H1 (cell line): ENCODE results near the gene AFF1. TPM values are rescaled to one million over a fixed set of nuclear protein-coding genes. Genes with fewer than 3 reads are reported as not detected.
A peak's percentile ranks its signal among the peaks of the same experiment; 100 is the strongest.
"Not testable (repeated sequence)": the region's sequence is repeated elsewhere in the genome, so short reads cannot be mapped to it uniquely, and the experiment has no call there.

Source experiments
- CTCF ChIA-PET: fragments of 300-600 bp; sonication (Branson Sonifier 250); formaldehyde crosslinking; loops from one replicate; lab custom pipeline; 2021; ENCODE audit not compliant: partially characterized antibody; lab: Charles Lee
- POLR2A ChIA-PET: fragments of 300-600 bp; sonication (Branson Sonifier 250); formaldehyde crosslinking; loops from one replicate; lab custom pipeline; 2021; ENCODE audit warnings: inconsistent platforms; ENCODE audit not compliant: partially characterized antibody; lab: Charles Lee
- DNase-seq, 2 experiments: peaks; one replicate each; pipeline versions ENCODE4 v3.0.0 to v3.0.0-alpha.2; 2010 to 2022; ENCODE audit warnings: low spot score in 2 of 2, low read depth in 1 of 2, mixed read lengths in 1 of 2
- FAIRE-seq: peaks from 2 replicates; lab custom pipeline; 2011; peaks lifted over from hg19 to GRCh38; lab: Jason Lieb, UNC
- H2AFZ ChIP-seq: 2 replicates; pipeline ENCODE4 v1.8.1; 2012; ENCODE audit warnings: low read length, inconsistent platforms
- H2AK5ac ChIP-seq: 2 replicates; pipeline ENCODE4 v1.6.1; 2013; ENCODE audit warnings: low read depth, low read length
- H2BK120ac ChIP-seq: replicated peaks from 2 replicates; pipeline ENCODE3; 2013; ENCODE audit warnings: low read depth, low read length, inconsistent platforms
- H2BK12ac ChIP-seq: 2 replicates; pipeline ENCODE4 v1.6.1; 2013; ENCODE audit warnings: low read depth, low read length
- H2BK15ac ChIP-seq: 2 replicates; pipeline ENCODE4 v1.6.1; 2013; ENCODE audit warnings: low read length
- H2BK20ac ChIP-seq: 2 replicates; pipeline ENCODE4 v1.6.1; 2013; ENCODE audit warnings: low read length
- H2BK5ac ChIP-seq: 2 replicates; pipeline ENCODE4 v1.6.1; 2013; ENCODE audit warnings: low read depth, low read length
- H3K14ac ChIP-seq: 2 replicates; pipeline ENCODE4 v1.6.1; 2013; ENCODE audit warnings: inconsistent platforms; ENCODE audit not compliant: insufficient read length
- H3K18ac ChIP-seq: 2 replicates; pipeline ENCODE4 v1.6.1; 2013; ENCODE audit warnings: low read length; ENCODE audit errors: extremely low read depth
- H3K23ac ChIP-seq: 2 replicates; pipeline ENCODE4 v1.6.1; 2013; ENCODE audit warnings: inconsistent platforms; ENCODE audit not compliant: insufficient read length
- H3K23me2 ChIP-seq: 2 replicates; pipeline ENCODE4 v1.6.1; 2013; ENCODE audit warnings: low read depth, low read length
- H3K27ac ChIP-seq: 2 replicates; pipeline ENCODE4 v1.6.1; 2011; ENCODE audit warnings: low read depth, low read length, inconsistent platforms
- H3K27me3 ChIP-seq, 4 experiments: replicated peaks in 1 of 4; 1 replicate in 1 of 4; 2 replicates in 3 of 4; pipeline versions ENCODE4 v1.6.1 to v1.8.1; 2011 to 2013; ENCODE audit warnings: low read length in 3 of 4, mild to moderate bottlenecking in 3 of 4, inconsistent platforms in 2 of 4, mixed read lengths in 2 of 4, moderate library complexity in 1 of 4; ENCODE audit not compliant: control insufficient read depth in 3 of 4, insufficient read depth in 3 of 4; ENCODE audit errors: extremely low read depth in 1 of 4
- H3K36me3 ChIP-seq, 4 experiments: 2 replicates each; pipeline versions ENCODE4 v1.6.1 to v1.8.1; 2011 to 2013; ENCODE audit warnings: mild to moderate bottlenecking in 4 of 4, low read length in 3 of 4, moderate library complexity in 2 of 4, control low read depth in 1 of 4, inconsistent platforms in 1 of 4; ENCODE audit not compliant: insufficient read depth in 4 of 4, control insufficient read depth in 2 of 4
- H3K4ac ChIP-seq: replicated peaks from 2 replicates; pipeline ENCODE3; 2013; ENCODE audit warnings: low read length, low read depth, mixed read lengths, inconsistent platforms; ENCODE audit not compliant: insufficient read length
- H3K4me1 ChIP-seq, 4 experiments: replicated peaks in 1 of 4; 1 replicate in 1 of 4; 2 replicates in 3 of 4; pipeline versions ENCODE4 v1.6.1 to v1.8.1; 2011 to 2013; ENCODE audit warnings: low read length in 3 of 4, inconsistent platforms in 2 of 4, mixed read lengths in 1 of 4; ENCODE audit not compliant: insufficient read depth in 4 of 4, control insufficient read depth in 3 of 4
- H3K4me2 ChIP-seq, 2 experiments: 2 replicates each; pipeline versions ENCODE4 v1.6.1 to v1.8.1; 2011 to 2013; ENCODE audit warnings: low read depth in 2 of 2, low read length in 2 of 2, control low read depth in 1 of 2, inconsistent platforms in 1 of 2, mild to moderate bottlenecking in 1 of 2; ENCODE audit not compliant: insufficient read depth in 1 of 2
- H3K4me3 ChIP-seq, 4 experiments: fragments of 200-600, 300-600 bp in 1 of 4; sonication (generic), shearing (Covaris generic), sonication (Bioruptor Twin) in 1 of 4; 2 replicates each; pipeline versions ENCODE4 v1.5.1 to v1.8.1; 2011 to 2016; ENCODE audit warnings: low read length in 4 of 4, low read depth in 3 of 4, control low read depth in 2 of 4, inconsistent platforms in 2 of 4, mild to moderate bottlenecking in 2 of 4, mixed read lengths in 1 of 4, moderate library complexity in 1 of 4; ENCODE audit not compliant: insufficient read depth in 2 of 4; ENCODE audit errors: extremely low read depth in 1 of 4
- H3K56ac ChIP-seq: replicated peaks from 2 replicates; pipeline ENCODE3; 2013; ENCODE audit warnings: low read depth, mild to moderate bottlenecking, mixed read lengths, low read length, inconsistent platforms; ENCODE audit not compliant: insufficient read length
- H3K79me1 ChIP-seq: 2 replicates; pipeline ENCODE4 v1.6.1; 2013; ENCODE audit warnings: low read depth, low read length, control low read depth
- H3K79me2 ChIP-seq, 2 experiments: 2 replicates each; pipeline versions ENCODE4 v1.6.1 to v1.8.1; 2012 to 2013; ENCODE audit warnings: low read length in 2 of 2, mild to moderate bottlenecking in 2 of 2, inconsistent platforms in 1 of 2; ENCODE audit not compliant: insufficient read depth in 2 of 2, control insufficient read depth in 1 of 2
- H3K9ac ChIP-seq, 4 experiments: replicated peaks in 1 of 4; 1 replicate in 1 of 4; 2 replicates in 3 of 4; pipeline versions ENCODE4 v1.6.1 to v1.8.1; 2011 to 2013; ENCODE audit warnings: low read depth in 3 of 4, low read length in 3 of 4, control low read depth in 2 of 4, mild to moderate bottlenecking in 2 of 4, moderate library complexity in 2 of 4, inconsistent platforms in 1 of 4; ENCODE audit errors: extremely low read depth in 1 of 4
- H3K9me3 ChIP-seq, 2 experiments: 2 replicates each; pipeline versions ENCODE4 v1.6.1 to v1.8.1; 2012 to 2013; ENCODE audit warnings: mild to moderate bottlenecking in 2 of 2, moderate library complexity in 2 of 2, control low read depth in 1 of 2, inconsistent platforms in 1 of 2, low read depth in 1 of 2, low read length in 1 of 2, mixed read lengths in 1 of 2; ENCODE audit not compliant: insufficient read depth in 2 of 2
- H4K20me1 ChIP-seq, 2 experiments: replicated peaks in 1 of 2; 2 replicates each; pipeline versions ENCODE3 to v1.8.1; 2011 to 2013; ENCODE audit warnings: inconsistent platforms in 2 of 2, low read length in 2 of 2, mild to moderate bottlenecking in 1 of 2; ENCODE audit not compliant: insufficient read depth in 2 of 2, control insufficient read depth in 1 of 2
- H4K5ac ChIP-seq: 2 replicates; pipeline ENCODE4 v1.6.1; 2013; ENCODE audit warnings: low read length, low read depth, mixed read lengths, inconsistent platforms; ENCODE audit not compliant: insufficient read length
- H4K8ac ChIP-seq: 2 replicates; pipeline ENCODE4 v1.8.0; 2013; ENCODE audit warnings: mild to moderate bottlenecking, moderate library complexity, low read length, inconsistent platforms; ENCODE audit not compliant: insufficient read depth; ENCODE audit errors: extremely low read depth
- H4K91ac ChIP-seq: replicated peaks from 2 replicates; pipeline ENCODE3; 2013; ENCODE audit warnings: low read length, mixed read lengths, inconsistent platforms; ENCODE audit not compliant: insufficient read length
- CEBPB ChIP-seq: IDR thresholded peaks from 2 replicates; pipeline ENCODE4 v1.6.1; 2012; ENCODE audit warnings: low read depth, low read length
- WGBS, 2 experiments: shearing (Covaris generic) in 1 of 2; methylation state at CpG; one replicate each; pipeline versions ENCODE4 v1.1.6 to v1.1.7; 2013 to 2015; ENCODE audit warnings: low lambda C conversion rate in 2 of 2, mixed read lengths in 2 of 2, inconsistent platforms in 1 of 2, low coverage in 1 of 2, missing lambda C conversion rate in 1 of 2; ENCODE audit not compliant: insufficient replicate concordance in 2 of 2, insufficient coverage in 1 of 2, insufficient read length in 1 of 2; ENCODE audit errors: extremely low coverage in 1 of 2, missing lambda C conversion rate in 1 of 2; 5-methylcytosine and 5-hydroxymethylcytosine counted together
- polyA plus RNA-seq, 7 experiments: library from polyadenylated mRNA; depleted of rRNA in 3 of 7; stranded (reverse) in 5 of 7; unstranded in 2 of 7; fragments of >200 nt in 5 of 7; fragments of 200-250 nt in 2 of 7; gene quantifications; 1 replicate in 5 of 7; 2 replicates in 1 of 7; 4 replicates in 1 of 7; pipeline versions ENCODE4 v1.2.1 to v1.2.3, GENCODE V29; 2011 to 2013; ENCODE audit warnings: missing spikeins in 2 of 7, mixed read lengths in 2 of 7
- total RNA-seq: library from RNA; stranded (reverse); fragmentation: NEBNext Ultra II Directional; extraction: Animal tissue kit (Norgen Biotek cat#: 25700); gene quantifications from 2 replicates; pipeline ENCODE4 v1.2.1, GENCODE V29; 2021

Gene AFF1
- total and polyA plus RNA-seq, 2 of the 8 experiments (the other 6 are each of a cell fraction or from before 2014, with no cell fraction given): 14.8 to 85.5 TPM

- DNase-seq, H3K79me2 ChIP-seq, H2BK120ac ChIP-seq, H3K9ac ChIP-seq, H3K23ac ChIP-seq, H4K20me1 ChIP-seq, H3K4me1 ChIP-seq, H2BK12ac ChIP-seq, H2AFZ ChIP-seq, H4K91ac ChIP-seq, H2AK5ac ChIP-seq, H3K23me2 ChIP-seq, POLR2A ChIA-PET, FAIRE-seq, H3K27ac ChIP-seq, H3K4me3 ChIP-seq, H3K56ac ChIP-seq, H3K27me3 ChIP-seq, H3K14ac ChIP-seq, H3K4me2 ChIP-seq, H3K4ac ChIP-seq, H3K36me3 ChIP-seq, H2BK5ac ChIP-seq, H4K5ac ChIP-seq, H2BK20ac ChIP-seq, H3K9me3 ChIP-seq, H2BK15ac ChIP-seq, H4K8ac ChIP-seq, H3K18ac ChIP-seq, H3K79me1 ChIP-seq: not testable (repeated sequence)
- CTCF ChIA-PET: interaction anchor here (0.6 to 1.0 kb wide), 2 partner anchors 73 to 526 kb away, joined by 3 read pairs; no protein-coding TSS in a partner anchor
- TF ChIP-seq CEBPB: 0 out of 2 replicates have a peak, but pooled peaks have one; percentile 19
- WGBS, 2 experiments: 92% methylated on average over 4 of the region's 6 CpGs; no CpG with 5 or more reads in 1 of the 2 experiments
These were observed 211.1 kb downstream of the AFF1 start for GRCh38 chr4:87145934-87146333.
